GM10266 (cell line): ENCODE results near the gene C17orf78.
"Not testable (repeated sequence)": the region's sequence is repeated elsewhere in the genome, so short reads cannot be mapped to it uniquely, and the experiment has no call there.

Experiments used
- DNase-seq: peaks from one replicate; pipeline ENCODE4 v3.0.0; 2012; ENCODE audit errors: extremely low spot score
- TF ChIP-seq, protein P1 (sequence below): IDR thresholded peaks from 2 replicates; pipeline ENCODE4 v1.5.1; 2012; ENCODE audit warnings: mild to moderate bottlenecking, low read depth; ENCODE audit not compliant: control insufficient read depth, insufficient read depth; ENCODE audit errors: missing control alignments

The C17orf78 gene

GRCh38 chr17:37375706-37376105 is at the start of gene C17orf78:
Gene C17orf78 (plus strand): TSS chr17:37375985. CDS start chr17:37376093, 108 bp downstream.
- TF ChIP-seq, protein P1, sequence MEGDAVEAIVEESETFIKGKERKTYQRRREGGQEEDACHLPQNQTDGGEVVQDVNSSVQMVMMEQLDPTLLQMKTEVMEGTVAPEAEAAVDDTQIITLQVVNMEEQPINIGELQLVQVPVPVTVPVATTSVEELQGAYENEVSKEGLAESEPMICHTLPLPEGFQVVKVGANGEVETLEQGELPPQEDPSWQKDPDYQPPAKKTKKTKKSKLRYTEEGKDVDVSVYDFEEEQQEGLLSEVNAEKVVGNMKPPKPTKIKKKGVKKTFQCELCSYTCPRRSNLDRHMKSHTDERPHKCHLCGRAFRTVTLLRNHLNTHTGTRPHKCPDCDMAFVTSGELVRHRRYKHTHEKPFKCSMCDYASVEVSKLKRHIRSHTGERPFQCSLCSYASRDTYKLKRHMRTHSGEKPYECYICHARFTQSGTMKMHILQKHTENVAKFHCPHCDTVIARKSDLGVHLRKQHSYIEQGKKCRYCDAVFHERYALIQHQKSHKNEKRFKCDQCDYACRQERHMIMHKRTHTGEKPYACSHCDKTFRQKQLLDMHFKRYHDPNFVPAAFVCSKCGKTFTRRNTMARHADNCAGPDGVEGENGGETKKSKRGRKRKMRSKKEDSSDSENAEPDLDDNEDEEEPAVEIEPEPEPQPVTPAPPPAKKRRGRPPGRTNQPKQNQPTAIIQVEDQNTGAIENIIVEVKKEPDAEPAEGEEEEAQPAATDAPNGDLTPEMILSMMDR, result no peak
- DNase-seq, result no peak

GRCh38 chr17:37327341-37328090 is 48.3 kb upstream of the C17orf78 start:
- no peak for DNase-seq
- TF ChIP-seq, protein P1, result no peak

GRCh38 chr17:37338847-37339246 is 36.9 kb upstream of the C17orf78 start:
- TF ChIP-seq, protein P1, result no peak
- DNase-seq, result no peak

GRCh38 chr17:37339321-37339720 is 36.5 kb upstream of the C17orf78 start:
- TF ChIP-seq, protein P1, result no peak
- no peak for DNase-seq

DNA sequence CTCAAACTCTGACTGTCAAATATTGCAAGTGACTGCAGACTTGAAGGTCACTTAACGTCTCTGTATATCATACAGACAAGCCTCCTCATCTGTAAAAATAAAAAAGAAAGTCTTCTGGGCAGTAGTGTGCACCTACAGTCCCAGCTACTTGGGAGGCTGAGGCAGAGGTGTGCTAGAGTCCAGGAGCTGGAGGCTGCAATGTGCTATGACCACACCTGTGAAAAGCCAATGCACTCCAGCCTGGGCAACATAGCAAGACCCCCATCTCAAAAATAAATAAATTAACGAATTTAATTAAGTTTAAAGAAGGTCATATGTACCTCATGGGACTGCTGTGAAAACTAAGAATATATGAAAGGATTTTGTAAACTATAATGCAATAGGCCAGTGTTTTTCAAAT is 35.0 kb upstream of the C17orf78 start:
- no peak for DNase-seq
- TF ChIP-seq, protein P1, result no peak

DNA sequence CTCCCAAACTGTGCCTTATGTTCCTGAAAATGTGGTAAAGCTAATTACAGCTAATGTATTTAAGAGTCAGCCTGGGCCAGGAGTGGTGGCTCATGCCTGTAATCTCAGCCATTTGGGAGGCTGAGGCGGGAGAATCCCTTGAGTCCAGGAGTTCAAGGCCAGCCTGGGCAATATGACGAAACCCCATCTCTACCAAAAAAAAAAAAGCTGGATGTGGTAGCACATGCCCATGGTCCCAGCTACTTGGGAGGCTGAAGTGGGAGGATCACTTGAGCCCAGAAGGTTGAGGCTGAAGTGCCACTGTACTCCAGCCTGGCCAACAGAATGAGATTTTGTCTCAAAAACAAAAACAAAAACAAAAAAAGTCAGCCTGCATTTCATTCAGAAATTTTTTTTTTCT is 33.2 kb upstream of the C17orf78 start:
- no peak for DNase-seq
- TF ChIP-seq, protein P1, result no peak

DNA sequence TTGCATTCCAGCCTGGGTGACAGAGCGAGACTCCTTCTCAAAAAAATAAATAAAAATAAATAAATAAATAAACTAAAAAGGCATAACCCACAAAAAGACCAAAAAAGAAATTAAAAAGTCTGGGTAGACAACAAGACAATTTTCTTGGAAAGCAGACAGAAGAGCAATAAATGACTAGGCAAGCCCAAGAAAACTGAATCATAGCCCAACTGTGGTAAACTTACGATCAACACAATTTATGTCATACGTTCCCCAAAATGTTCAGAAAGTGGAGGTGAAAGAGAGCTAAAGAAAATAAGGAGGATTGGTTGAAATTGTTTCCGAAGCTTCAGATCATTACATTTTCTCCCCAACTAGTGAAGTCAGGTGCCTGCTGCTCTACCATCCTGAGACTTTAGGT is 31.3 kb upstream of the C17orf78 start:
- TF ChIP-seq, protein P1, result no peak
- DNase-seq, result no peak

GRCh38 chr17:37346863-37347402 is 28.9 kb upstream of the C17orf78 start:
- not testable (repeated sequence) for DNase-seq

DNA sequence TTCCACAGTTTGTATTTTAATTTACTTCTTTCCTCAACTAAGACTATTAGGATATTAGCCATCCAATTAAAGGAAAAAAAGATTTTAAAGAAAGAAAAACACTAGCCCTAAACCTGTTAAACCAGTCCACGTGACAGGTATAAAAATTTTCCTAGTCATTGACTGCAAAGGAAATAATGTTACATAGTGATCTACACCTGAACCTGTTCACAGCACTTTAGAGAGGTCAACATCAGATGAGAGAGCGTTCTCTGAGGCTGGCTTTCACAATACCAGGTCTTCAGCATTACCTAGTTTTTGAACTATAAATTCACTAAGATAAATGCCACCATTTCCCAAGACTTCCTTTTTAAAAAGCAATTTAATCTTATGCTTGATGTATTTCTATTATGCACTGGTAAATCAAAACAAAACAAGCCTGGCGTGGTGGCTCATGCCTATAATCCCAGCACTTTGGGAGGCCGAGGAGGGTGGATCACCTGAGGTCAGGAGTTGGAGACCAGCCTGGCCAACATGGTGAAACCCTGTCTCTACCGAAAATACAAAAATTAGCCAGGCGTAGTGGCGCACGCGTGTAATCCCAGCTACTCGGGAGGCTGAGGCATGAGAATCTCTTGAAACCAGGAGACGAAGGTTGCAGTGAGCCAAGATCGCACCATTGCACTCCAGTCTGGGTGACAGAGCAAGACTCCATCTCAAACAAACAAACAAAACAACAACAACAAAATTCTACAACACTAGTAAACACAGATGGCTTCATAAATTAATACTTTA is 18.8 kb upstream of the C17orf78 start:
- not testable (repeated sequence) for DNase-seq
